ENCODE data around the gene BFSP2.

BFSP2 gene

DNA sequence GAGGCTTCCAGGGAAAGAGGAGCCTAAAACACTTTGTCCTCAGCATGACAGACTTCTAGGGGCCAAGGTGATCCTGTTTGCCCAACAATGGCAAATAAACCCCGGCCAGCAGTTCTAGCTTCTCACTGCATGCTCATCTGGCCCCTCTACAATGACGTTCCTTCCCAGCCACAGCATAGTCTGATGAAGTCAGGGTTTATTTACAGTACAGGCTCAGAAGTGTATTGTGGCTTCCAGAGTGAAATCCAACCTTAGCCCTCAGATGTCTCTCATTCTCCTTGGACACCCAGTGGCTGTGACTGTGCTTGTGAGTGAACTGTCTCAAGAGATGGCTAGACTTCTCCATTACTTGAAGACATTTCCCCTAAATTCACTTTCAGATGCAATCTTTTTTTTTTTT, 40.8 kb downstream of the BFSP2 start:
- Histone ChIP-seq H3K79me2 (ENCODE audit: insufficient read depth, low read depth) (no peaks in the 10 kb centered on the region), H3K9ac (no peak overlapping the region), H3K4me2 (no peak overlapping the region), H3K27me3 (ENCODE audit: insufficient read depth, low read depth) (no peaks in the 10 kb centered on the region), H3K36me3 (ENCODE audit: insufficient read depth) (no peaks in the 10 kb centered on the region), H3K27ac (no peak overlapping the region), H3K4me1 (ENCODE audit: low read depth, poor library complexity, severe bottlenecking) (peaks cover 66% of the 10 kb centered on the region), H2AFZ (ENCODE audit: low read depth) (no peak overlapping the region), H4K20me1 (ENCODE audit: insufficient read depth) (no peaks in the 10 kb centered on the region), H3K4me3 (IDR thresholded peaks at IDR 0.05; ENCODE audit: insufficient read depth, low read depth, low read length) (no peak overlapping the region)
- TF ChIP-seq, protein P1, sequence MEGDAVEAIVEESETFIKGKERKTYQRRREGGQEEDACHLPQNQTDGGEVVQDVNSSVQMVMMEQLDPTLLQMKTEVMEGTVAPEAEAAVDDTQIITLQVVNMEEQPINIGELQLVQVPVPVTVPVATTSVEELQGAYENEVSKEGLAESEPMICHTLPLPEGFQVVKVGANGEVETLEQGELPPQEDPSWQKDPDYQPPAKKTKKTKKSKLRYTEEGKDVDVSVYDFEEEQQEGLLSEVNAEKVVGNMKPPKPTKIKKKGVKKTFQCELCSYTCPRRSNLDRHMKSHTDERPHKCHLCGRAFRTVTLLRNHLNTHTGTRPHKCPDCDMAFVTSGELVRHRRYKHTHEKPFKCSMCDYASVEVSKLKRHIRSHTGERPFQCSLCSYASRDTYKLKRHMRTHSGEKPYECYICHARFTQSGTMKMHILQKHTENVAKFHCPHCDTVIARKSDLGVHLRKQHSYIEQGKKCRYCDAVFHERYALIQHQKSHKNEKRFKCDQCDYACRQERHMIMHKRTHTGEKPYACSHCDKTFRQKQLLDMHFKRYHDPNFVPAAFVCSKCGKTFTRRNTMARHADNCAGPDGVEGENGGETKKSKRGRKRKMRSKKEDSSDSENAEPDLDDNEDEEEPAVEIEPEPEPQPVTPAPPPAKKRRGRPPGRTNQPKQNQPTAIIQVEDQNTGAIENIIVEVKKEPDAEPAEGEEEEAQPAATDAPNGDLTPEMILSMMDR (conservative IDR thresholded peaks at IDR 0.05; ENCODE audit: low read depth, low read length): no peak

DNA sequence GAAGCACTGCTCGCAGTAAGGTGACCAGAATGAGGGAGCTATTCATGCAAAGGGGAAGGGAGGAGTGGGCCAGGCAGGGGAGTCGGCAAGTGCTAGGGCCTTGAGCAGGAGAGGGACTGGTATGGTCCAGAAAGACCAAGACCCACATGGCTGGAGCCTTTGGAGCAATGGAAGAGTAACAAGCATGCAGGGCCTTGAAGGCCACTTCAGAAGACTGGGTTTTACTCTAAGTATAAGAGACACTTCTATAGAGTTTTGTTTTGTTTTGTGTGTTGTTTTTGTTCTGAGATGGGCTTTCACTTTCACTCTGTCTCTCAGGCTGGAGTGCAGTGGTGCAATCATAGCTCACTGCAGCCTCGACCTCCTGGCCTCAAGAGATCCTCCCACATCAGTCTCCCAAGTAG, 42.0 kb downstream of the BFSP2 start:
- Histone ChIP-seq H3K9ac (peak overlapping the region; percentile 11; the same call in 1 of the 2 replicates), H3K4me3 (IDR thresholded peaks at IDR 0.05; ENCODE audit: insufficient read depth, low read depth, low read length) (peak overlapping the region; percentile 41), H3K79me2 (ENCODE audit: insufficient read depth, low read depth) (no peaks in the 10 kb centered on the region), H4K20me1 (ENCODE audit: insufficient read depth) (no peaks in the 10 kb centered on the region), H3K27ac (peak overlapping the region; percentile 29; the same call in 1 of the 2 replicates), H3K4me2 (peak overlapping the region; percentile 66), H3K27me3 (ENCODE audit: insufficient read depth, low read depth) (no peaks in the 10 kb centered on the region), H2AFZ (ENCODE audit: low read depth) (peak overlapping the region; percentile 55), H3K4me1 (ENCODE audit: low read depth, poor library complexity, severe bottlenecking) (peaks cover 77% of the 10 kb centered on the region), H3K36me3 (ENCODE audit: insufficient read depth) (no peaks in the 10 kb centered on the region)
- TF ChIP-seq, protein P1 (conservative IDR thresholded peaks at IDR 0.05; ENCODE audit: low read depth, low read length): no peak

DNA sequence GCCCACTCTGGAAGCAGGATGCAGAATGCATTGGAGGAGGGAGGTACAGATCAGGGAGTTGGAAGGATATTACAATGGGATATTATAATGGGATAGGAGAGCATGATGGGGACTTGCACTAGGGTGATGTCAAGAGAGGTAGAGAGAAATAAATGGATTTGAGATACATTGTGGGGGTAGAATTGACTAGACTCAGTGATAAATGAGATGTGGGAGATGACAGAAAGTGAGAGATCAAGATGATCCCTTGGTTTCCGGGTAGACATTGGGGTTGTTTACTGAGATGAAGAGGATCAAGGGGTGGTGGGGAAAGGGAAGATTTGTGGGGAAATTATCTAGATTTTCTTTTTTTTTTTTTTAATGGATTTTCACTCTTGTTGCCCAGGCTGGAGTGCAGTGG, 42.7 kb downstream of the BFSP2 start:
- Histone ChIP-seq H3K27me3 (ENCODE audit: insufficient read depth, low read depth) (no peaks in the 10 kb centered on the region), H2AFZ (ENCODE audit: low read depth) (0 out of 2 replicates have a peak overlapping the region, but pooled peaks have one; percentile 55), H3K36me3 (ENCODE audit: insufficient read depth) (no peaks in the 10 kb centered on the region), H3K4me2 (peak overlapping the region; percentile 66), H3K4me3 (IDR thresholded peaks at IDR 0.05; ENCODE audit: insufficient read depth, low read depth, low read length) (peak overlapping the region; percentile 41), H3K4me1 (ENCODE audit: low read depth, poor library complexity, severe bottlenecking) (peaks cover 81% of the 10 kb centered on the region), H3K27ac (no peak overlapping the region), H3K79me2 (ENCODE audit: insufficient read depth, low read depth) (no peaks in the 10 kb centered on the region), H4K20me1 (ENCODE audit: insufficient read depth) (no peaks in the 10 kb centered on the region), H3K9ac (no peak overlapping the region)
- TF ChIP-seq, protein P1 (conservative IDR thresholded peaks at IDR 0.05; ENCODE audit: low read depth, low read length): no peak

DNA sequence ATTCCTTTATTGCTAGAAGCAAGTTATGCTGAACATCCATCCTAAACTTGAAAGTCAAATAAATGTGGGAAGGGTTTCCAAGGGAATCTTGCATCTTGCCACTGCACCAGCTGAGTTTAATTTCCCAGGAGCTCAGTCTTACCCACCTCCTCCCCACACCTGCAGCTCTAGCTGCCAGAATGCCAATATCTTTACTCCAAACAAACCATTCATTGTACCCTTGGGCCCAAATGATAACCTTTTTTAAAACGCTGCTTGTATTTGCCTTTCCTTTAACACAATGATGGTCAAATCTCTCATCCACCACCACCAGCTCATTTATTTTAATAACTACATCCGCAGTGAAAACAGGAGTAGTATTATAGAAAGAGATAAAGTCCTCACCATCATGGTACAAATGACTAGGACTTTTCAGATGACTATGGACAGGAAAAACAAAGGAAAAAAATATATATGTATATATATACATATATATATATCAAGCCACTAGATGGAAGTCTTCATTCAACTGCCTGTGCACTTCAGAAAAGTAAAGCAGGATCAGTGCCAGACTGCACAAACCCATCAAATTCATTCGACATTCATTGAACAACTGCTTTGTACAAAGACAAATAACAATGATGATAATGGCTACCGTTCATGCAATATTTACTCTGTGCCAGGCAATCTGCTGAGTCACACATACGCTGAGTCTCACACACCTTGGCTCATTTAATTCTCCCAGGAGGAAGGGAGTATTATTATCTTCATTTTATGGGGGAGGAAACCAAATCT, 44.0 kb downstream of the BFSP2 start:
- no peak overlapping the region; the same call in 1 of the 2 replicates for H3K9ac ChIP-seq
- H3K4me1 ChIP-seq (ENCODE audit: low read depth, poor library complexity, severe bottlenecking): peaks cover 81% of the 10 kb centered on the region
- TF ChIP-seq, protein P1 (conservative IDR thresholded peaks at IDR 0.05; ENCODE audit: low read depth, low read length): no peak
- H3K79me2 ChIP-seq (ENCODE audit: insufficient read depth, low read depth): no peaks in the 10 kb centered on the region
- no peaks in the 10 kb centered on the region for H3K36me3 ChIP-seq (ENCODE audit: insufficient read depth)
- H4K20me1 ChIP-seq (ENCODE audit: insufficient read depth): no peaks in the 10 kb centered on the region
- H3K4me3 ChIP-seq (IDR thresholded peaks at IDR 0.05; ENCODE audit: insufficient read depth, low read depth, low read length): no peak overlapping the region
- peak overlapping the region; percentile 74 for H3K4me2 ChIP-seq
- peak overlapping the region; percentile 80 for H3K27ac ChIP-seq
- H2AFZ ChIP-seq (ENCODE audit: low read depth): no peak overlapping the region
- no peaks in the 10 kb centered on the region for H3K27me3 ChIP-seq (ENCODE audit: insufficient read depth, low read depth)

Data from KMS-11 (cell line).